Activated B cell treated with CpG ODN at 0.5 μM for 24 hours (primary cell): ENCODE measurements around the gene PPM1F. TPM values are rescaled to one million over a fixed set of nuclear protein-coding genes. Genes with fewer than 3 reads are reported as not detected.

Experiments
- ATAC-seq: fragments of 200-7000 bp; cut with Tn5 transposase; one replicate; pipeline ENCODE4 v1.10.0; 2021; ENCODE audit warnings: low read depth, mild to moderate bottlenecking, moderate library complexity
- CTCF ChIA-PET: fragments of 350-600 bp; sonication (Branson Sonifier 250); formaldehyde crosslinking; loops from one replicate; lab custom pipeline; 2021; ENCODE audit warnings: antibody characterized with exemption; lab: Charles Lee
- POLR2A ChIA-PET: fragments of 350-600 bp; sonication (Branson Sonifier 250); formaldehyde crosslinking; loops from one replicate; lab custom pipeline; 2021; ENCODE audit warnings: antibody characterized with exemption; lab: Charles Lee
- DNase-seq: peaks from one replicate; pipeline ENCODE4 v3.0.0; 2022
- H3K27ac Mint-ChIP-seq: one replicate; pipeline ENCODE4 v1.8.0; 2020; ENCODE audit warnings: mixed read lengths
- H3K27me3 Mint-ChIP-seq: one replicate; pipeline ENCODE4 v1.8.0; 2021; ENCODE audit warnings: mixed read lengths
- H3K36me3 Mint-ChIP-seq: one replicate; pipeline ENCODE4 v1.8.0; 2021; ENCODE audit warnings: low read depth, mixed read lengths
- H3K4me1 Mint-ChIP-seq: one replicate; pipeline ENCODE4 v1.8.0; 2021; ENCODE audit warnings: mixed read lengths
- H3K4me3 Mint-ChIP-seq: one replicate; pipeline ENCODE4 v1.8.0; 2020; ENCODE audit warnings: mild to moderate bottlenecking, mixed read lengths
- H3K9me3 Mint-ChIP-seq: one replicate; pipeline ENCODE4 v1.8.0; 2020; ENCODE audit warnings: mixed read lengths
- CTCF ChIP-seq: fragments of 200-600 bp; IDR thresholded peaks from one replicate; pipeline ENCODE4 v1.8.0; 2022; ENCODE audit warnings: antibody characterized with exemption, mild to moderate bottlenecking
- intact Hi-C: fragments of 100-400 bp; cut with micrococcal nuclease; formaldehyde crosslinking; loops from one replicate; pipeline ENCODE4 v1.15.1; 2024
- total RNA-seq: library from RNA; stranded (reverse); gene quantifications from 2 replicates; pipeline ENCODE4 v1.2.3, GENCODE V29; 2022

The PPM1F gene
- total RNA-seq, 1 donor from 2014 or later = 21.1 TPM

DNA sequence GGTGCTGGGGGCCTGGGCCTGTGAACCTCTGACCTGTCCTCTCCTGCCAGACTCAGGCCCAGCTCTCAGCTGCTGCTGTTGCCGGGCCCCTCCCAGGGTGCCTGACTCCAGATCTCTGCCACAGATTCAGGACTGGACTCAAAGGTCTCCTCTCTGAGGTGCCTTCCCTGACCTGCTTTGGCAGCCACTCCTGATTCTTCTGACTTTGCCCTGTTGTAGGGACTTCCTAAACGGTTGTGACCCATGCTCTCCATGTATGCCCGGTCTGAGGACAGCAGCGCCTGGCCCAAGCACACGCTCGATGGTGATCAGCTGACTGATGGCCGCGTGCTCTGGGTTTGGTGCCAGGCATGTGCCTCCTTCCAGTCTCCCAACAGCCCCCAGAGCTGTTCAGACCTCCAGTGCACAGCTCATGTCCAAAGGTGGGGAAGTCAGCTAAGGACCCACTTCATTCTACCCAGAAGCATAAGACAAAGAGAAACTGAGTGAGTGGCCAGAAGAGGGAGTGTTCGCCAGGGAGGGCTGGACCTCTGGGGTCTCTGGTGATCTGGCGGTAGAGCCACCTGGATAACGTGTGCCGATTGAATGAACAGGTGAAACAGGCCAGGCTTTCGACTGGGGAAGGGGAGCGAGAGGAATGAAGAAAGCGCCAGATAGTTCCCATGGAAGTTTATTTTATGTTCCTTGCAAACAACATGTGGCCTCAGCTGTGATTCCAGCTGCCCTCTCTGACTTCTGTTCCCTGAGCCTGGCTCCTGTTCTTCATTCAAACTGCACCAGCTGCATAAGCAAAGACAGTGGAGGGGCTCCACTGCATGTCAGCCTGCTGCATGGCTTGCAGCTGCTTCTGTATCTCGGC, 38.0 kb upstream of the PPM1F start:
- no peak for TF ChIP-seq CTCF
- CTCF ChIA-PET = no interaction called here
- no peaks in the 10 kb centered on the region for H3K36me3 Mint-ChIP-seq

DNA sequence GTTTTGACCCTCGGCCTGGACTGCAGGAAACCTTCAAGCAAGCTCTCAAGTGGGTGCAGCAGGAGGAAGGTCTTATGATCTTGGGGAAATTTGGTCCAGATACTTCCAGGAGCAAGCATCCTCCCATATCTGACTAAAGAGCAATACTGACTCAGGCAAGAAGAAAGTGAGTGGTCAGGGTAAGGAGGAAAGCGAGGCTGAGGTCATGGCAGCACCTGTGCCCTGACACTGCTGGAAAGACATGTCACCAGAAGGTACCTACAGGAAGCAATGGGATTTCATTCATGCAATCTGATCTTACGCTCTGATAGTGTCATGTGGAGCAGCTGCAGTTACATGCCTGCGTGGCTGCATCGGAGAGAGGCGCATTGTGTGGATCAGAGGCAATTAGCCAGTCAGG, 36.4 kb upstream of the PPM1F start:
- no peak for TF ChIP-seq CTCF
- no peaks in the 10 kb centered on the region for H3K36me3 Mint-ChIP-seq
- peaks cover 1% of the 10 kb centered on the region for H3K27me3 Mint-ChIP-seq
- H3K4me1 Mint-ChIP-seq = no peaks in the 10 kb centered on the region
- ATAC-seq = no peak
- CTCF ChIA-PET = no interaction called here
- no peak overlapping the region for H3K4me3 Mint-ChIP-seq
- POLR2A ChIA-PET = no interaction called here
- DNase-seq = no peak
- no peaks in the 10 kb centered on the region for H3K9me3 Mint-ChIP-seq
- H3K27ac Mint-ChIP-seq = no peak overlapping the region
- intact Hi-C loops = no loop called here

More for the DNA sequence above, 38.0 kb upstream of the PPM1F start:
- Mint-ChIP-seq H3K27me3 (peaks cover 1% of the 10 kb centered on the region), H3K27ac (no peak overlapping the region), H3K4me1 (no peaks in the 10 kb centered on the region), H3K4me3 (no peak overlapping the region), H3K9me3 (no peaks in the 10 kb centered on the region)
- DNase-seq (no peak), ATAC-seq (no peak)
- POLR2A ChIA-PET = no interaction called here
- intact Hi-C loops = no loop called here

DNA sequence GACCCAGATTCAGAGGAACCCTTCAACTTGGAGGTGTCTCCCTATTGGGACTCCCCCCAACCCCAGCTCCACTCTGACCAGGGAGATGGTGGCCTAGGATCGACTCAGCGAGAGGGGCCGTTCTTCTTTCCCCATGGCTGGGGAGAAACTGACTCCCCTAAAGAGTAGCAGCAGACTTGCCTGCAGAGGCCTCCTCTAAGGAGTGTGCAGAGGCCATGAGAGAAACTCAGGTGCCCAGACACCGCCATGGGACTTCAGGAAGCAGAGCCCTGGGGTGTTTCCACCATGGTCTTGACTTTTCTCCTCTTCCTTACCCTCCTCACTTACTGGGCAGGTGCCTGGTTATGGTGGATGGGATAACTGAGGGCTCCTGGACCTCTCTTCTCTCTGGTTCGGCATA, 32.6 kb upstream of the PPM1F start:
- CTCF ChIA-PET = interaction anchor here (1.4 kb wide), 1 partner anchor 13 kb away, joined by 3 read pairs; no protein-coding TSS in a partner anchor
- Mint-ChIP-seq H3K9me3 (no peaks in the 10 kb centered on the region), H3K27ac (no peak overlapping the region), H3K4me3 (no peak overlapping the region), H3K27me3 (peaks cover 1% of the 10 kb centered on the region), H3K4me1 (peaks cover 23% of the 10 kb centered on the region), H3K36me3 (peaks cover 6% of the 10 kb centered on the region)
- POLR2A ChIA-PET = interaction anchor here (0.7 kb wide), 1 partner anchor 21 kb away, joined by 16 read pairs; no protein-coding TSS in a partner anchor
- ATAC-seq = no peak
- intact Hi-C loops = no loop called here
- DNase-seq = no peak
- TF ChIP-seq CTCF = no peak

DNA sequence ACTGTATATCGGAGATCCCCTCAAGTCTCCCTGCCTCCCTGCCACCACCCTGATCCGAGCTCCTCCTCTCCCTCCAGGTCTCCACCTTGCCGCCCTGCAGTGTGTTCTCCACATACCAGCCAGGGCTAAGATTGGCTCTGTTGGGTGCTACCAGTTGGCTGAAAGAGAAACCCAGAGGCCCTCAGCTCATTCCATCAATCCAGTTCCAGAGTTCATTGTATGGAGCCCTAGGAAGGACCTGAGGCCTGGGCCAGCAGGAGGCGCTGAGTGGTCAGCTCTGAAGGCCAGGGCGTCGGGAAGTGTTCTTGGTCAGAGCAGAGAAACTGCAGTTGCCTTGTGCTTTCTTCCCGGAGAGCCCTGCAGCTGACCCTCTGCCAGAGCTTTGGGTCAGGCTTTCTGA, 32.1 kb upstream of the PPM1F start:
- no peaks in the 10 kb centered on the region for H3K9me3 Mint-ChIP-seq
- CTCF ChIA-PET = interaction anchor here (1.4 kb wide), 1 partner anchor 13 kb away, joined by 3 read pairs; no protein-coding TSS in a partner anchor
- TF ChIP-seq CTCF = no peak
- POLR2A ChIA-PET = no interaction called here
- peaks cover 8% of the 10 kb centered on the region for H3K36me3 Mint-ChIP-seq
- H3K4me1 Mint-ChIP-seq = peaks cover 27% of the 10 kb centered on the region
- no peak overlapping the region for H3K27ac Mint-ChIP-seq
- DNase-seq (no peak), ATAC-seq (no peak)
- peak overlapping the region; percentile 58 for H3K4me3 Mint-ChIP-seq
- intact Hi-C loops = loop anchor here (5.0 kb wide), 3 partner anchors 43 to 313 kb away; no protein-coding TSS in a partner anchor
- H3K27me3 Mint-ChIP-seq = peaks cover 1% of the 10 kb centered on the region

DNA sequence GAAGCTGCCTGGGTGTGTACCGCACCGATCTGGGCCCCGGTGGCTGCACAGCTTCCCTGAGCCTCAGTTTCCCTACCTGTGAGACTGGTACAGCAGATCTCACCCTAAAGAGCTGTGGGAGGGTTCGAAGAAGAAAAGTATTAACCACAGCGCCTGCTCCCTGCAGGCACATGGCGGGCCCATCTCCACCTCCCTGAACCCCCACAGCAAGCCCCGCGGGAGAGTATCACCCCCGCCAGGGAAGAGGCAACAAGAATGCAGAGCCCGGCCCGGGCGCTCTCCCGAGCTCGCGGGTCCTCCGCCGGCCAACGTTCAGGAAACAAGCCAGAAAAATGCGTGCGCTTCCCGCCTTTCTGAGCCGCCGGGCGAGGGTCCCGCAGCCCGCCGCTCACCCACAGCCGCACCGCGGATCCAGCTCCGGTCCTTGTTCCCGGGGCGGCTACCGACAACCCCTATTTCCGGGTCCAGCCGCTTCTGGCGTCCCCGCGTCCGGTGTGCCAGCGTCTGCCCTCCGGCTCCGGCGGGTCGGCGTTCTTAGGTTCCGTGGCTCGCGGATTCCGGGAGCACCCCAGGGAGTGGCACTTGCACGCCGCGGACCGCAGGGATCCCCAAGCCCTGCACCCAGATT, 29.8 kb upstream of the PPM1F start, which contains the start of gene TOP3B:
Gene TOP3B, minus strand, starts transcription at position 450 of the 628 bp plus-strand sequence. CDS start 7,078 bp downstream, outside the sequence.
- peak within 1 kb of the TSS; percentile 87 for H3K27ac Mint-ChIP-seq
- peak within 1 kb of the TSS; percentile 88 for H3K4me3 Mint-ChIP-seq
- peaks cover 37% of the 10 kb centered on the region for H3K4me1 Mint-ChIP-seq
- no peaks in the 10 kb centered on the region for H3K27me3 Mint-ChIP-seq
- ATAC-seq (peak; percentile 94), DNase-seq (peak; percentile 79)
- TF ChIP-seq CTCF = no peak
- H3K9me3 Mint-ChIP-seq = no peaks in the 10 kb centered on the region
- ChIA-PET POLR2A (interaction anchor here (0.7 to 2.0 kb wide), 11 partner anchors 10 to 353 kb away, joined by 3 to 12 read pairs (median 5); partner anchors contain the start of genes PPM1F and YDJC), CTCF (interaction anchor here (1.2 to 2.0 kb wide), 5 partner anchors 10 to 128 kb away, joined by 3 to 13 read pairs (median 6); no protein-coding TSS in a partner anchor)
- intact Hi-C loops = loop anchor here (2.0 to 5.0 kb wide), 4 partner anchors 45 to 315 kb away; no protein-coding TSS in a partner anchor
- H3K36me3 Mint-ChIP-seq = peaks cover 20% of the 10 kb centered on the region
